ENCODE measurements around the gene ATP4B.

The ATP4B gene

DNA sequence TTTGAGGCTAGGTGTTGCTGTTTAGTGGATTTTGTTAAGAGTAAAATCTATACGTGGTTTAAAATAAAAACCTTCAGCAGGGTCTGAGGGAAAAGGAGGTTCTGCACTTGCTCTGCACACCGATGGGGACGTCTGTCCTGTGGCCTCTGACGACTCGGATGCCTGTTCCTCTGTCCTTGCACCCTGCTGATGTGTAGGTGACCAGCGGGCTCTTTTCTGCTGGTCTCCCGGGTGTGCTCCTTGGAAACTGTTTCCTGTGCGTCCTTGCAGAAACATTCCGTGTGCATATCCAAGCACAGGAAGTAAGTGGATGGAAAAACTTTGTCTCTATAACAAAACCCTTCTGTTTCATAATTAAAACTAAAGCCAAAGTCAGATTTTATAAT lies 3.8 kb downstream of the ATP4B start:
- no peak for TF ChIP-seq JUND (IDR thresholded peaks at IDR 0.05; ENCODE audit: low read depth)
- in situ Hi-C loops (cut with HindIII; ENCODE audit: low pct_unique_long_range_greater_than_20kb, low sequenced_read_pairs) = no loop called here
- DNase-seq (ENCODE audit: low read depth in 1 of 2, low spot score in 1 of 2) = no peak

DNA sequence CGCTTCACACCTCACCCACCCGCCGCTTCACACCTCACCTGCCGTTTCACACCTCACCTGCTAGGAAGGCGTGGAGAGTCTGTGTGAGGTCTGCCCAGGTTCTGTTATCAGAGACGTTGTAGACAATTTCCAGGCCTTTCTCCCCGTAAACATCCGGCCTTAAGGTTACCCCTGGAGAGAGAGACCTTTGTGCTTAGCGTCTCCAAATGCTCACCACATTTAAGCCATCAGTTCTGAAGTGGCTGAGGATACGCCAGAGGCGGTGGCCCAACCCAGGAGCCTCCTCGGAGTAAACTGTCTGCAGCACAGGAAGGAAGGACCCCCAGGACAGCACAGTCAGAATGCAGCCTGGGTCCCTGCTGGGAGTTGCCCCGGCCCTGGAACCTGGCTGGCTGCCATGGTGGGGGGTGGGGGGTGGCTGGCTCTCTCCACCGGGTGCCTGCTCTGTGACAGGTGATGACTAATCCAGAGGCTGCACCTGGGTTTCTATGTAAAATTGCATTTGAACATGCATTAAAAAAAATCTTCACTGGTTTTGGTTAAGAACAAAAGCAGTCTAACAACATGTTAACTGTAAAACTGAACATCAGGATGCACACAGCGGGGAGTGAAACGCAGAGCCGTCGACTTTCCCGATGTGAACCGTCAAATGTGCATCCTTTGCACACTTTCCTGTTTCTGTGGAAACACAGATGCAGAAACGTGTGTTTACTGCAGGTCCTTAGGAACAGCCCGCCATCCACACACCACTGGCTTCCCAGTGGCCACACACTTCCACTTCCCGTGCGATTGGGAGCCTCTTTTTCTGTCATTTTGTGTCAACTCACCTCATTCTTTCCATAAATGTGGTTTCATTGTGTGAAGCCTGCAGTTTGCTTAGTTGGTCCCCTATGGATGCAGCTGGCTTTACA lies 4.5 kb downstream of the ATP4B start:
- in situ Hi-C loops (cut with HindIII; ENCODE audit: low pct_unique_long_range_greater_than_20kb, low sequenced_read_pairs) = no loop called here
- no peak for DNase-seq (ENCODE audit: low read depth in 1 of 2, low spot score in 1 of 2)
- no peak for TF ChIP-seq JUND (IDR thresholded peaks at IDR 0.05; ENCODE audit: low read depth)

DNA sequence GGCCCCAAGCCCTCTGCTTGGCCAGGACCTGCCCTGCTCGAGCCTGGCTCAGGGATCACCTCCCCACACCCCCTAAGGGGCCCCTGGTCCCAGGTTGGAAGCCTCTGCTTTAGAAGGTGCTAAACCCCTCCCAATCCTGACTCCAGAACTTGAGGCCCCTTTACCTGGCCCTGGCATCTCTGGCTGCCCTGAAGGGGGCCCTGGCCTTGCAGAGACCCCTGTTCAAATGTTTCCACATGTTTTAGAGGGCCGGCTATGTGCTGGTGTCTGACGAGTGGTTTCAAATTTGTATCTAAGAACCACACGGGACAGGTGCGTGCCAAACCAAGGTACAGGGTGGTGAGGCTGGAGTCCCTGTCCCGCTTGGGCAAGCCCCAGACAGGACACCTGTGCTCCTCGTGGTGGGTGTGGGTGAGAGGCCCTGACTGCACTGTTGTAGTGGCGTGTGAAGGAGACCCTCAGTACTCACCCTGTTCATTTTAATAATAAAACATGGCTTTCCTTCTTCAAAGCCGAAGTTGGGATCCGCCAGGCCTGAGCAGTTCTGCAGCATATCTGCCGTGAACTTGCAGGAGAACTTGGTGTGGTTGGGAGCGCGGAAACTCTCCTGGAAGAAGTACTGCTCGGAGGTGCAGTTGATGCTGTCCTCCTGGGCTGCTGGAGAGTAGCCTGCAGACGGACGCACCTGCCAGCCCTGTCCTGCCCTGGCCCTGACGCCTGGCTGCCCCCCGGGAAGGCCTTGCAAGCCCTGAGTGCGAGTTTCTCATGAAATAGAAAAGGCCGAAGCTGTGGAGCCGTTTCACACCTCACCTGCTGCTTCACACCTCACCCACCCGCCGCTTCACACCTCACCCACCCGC lies 5.4 kb downstream of the ATP4B start:
- no peak for TF ChIP-seq JUND (IDR thresholded peaks at IDR 0.05; ENCODE audit: low read depth)
- DNase-seq (ENCODE audit: low read depth in 1 of 2, low spot score in 1 of 2) = no peak
- in situ Hi-C loops (cut with HindIII; ENCODE audit: low pct_unique_long_range_greater_than_20kb, low sequenced_read_pairs) = no loop called here

DNA sequence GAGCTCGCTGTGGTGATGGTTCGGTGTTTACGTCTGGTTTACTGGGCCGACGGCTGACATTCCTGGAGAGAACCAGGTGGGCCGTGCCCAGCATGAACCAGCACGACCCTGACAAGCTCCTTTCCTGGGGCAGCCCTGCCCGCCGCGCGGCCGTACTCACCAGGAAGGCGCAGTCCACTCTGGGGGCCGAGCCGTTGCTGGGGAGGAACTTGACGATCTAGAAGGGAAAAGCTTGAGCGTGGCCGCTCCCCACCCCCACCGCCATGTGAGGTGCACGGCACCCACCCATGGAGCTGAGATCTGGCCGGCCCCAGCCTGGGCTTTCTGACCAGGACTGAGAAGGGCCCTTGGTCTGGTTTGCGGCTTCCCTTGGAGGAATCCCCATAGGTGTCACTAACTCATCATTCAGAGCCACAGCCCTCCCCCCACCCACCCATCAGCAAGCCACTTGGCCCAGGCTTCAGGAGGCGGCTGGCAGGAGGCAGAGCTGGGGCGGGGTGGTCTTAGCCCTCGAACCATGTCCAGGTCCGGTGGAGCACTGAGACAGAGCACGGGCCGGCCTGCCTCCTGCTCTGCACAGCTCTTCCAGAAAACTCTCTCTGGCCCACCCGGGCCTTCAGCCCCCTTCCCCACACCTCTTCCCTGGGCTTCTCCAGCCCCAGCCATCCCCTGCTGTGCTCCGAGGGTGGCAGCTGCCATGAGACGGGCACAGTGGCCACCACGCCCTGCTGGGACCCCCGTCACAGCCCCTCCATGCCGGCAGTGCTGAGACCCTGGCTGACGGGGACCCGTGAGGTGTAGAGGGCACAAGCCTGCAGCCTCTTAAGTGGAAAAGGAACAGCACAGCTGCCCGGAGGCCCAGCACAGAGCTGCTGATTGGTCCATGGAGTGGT lies 6.2 kb downstream of the ATP4B start:
- no peak for DNase-seq (ENCODE audit: low read depth in 1 of 2, low spot score in 1 of 2)
- in situ Hi-C loops (cut with HindIII; ENCODE audit: low pct_unique_long_range_greater_than_20kb, low sequenced_read_pairs) = no loop called here
- TF ChIP-seq JUND (IDR thresholded peaks at IDR 0.05; ENCODE audit: low read depth) = no peak

DNA sequence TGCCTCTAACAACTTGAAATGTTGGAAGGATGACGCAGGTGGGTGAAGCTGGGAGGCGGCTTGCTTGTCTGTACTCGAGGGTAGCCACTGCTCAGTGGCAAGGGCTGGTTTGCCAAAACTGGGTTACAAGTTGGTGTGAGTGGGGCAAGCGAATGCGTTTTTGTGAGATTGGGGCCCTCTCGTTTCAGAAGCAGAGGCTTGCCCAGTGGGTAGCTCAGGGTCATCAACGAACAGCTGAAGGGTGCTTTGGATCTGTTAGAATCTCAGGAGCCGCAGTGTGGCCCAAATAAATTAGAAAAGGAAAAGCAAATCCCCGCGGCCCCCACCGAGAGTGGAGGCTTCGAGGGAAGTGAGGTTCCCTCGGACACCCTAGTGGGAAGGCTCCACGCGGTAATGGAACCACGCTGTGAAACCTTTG lies 7.3 kb downstream of the ATP4B start:
- in situ Hi-C loops (cut with HindIII; ENCODE audit: low pct_unique_long_range_greater_than_20kb, low sequenced_read_pairs) = no loop called here
- no peak for DNase-seq (ENCODE audit: low read depth in 1 of 2, low spot score in 1 of 2)
- TF ChIP-seq JUND (IDR thresholded peaks at IDR 0.05; ENCODE audit: low read depth) = no peak

DNA sequence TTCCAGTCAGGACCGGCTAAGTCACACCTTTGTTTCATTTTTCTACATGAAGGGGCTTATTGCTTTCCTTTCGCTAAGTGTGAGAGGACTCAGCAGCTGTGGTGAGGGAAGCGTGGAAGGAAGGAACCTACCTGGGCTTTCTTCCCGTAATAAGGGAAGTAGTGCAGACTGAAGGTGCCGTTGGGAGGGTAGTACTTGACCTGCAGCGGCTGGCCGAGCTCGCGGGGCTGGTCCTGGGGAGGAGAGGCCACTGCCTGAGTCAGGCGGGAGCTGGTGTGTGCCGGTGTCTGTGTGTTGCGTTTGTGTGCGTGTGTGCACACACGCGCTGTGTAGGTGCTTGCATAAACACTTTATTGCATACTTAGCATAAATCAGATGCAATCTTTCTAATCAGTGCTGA lies 7.7 kb downstream of the ATP4B start:
- DNase-seq (ENCODE audit: low read depth in 1 of 2, low spot score in 1 of 2) = no peak
- no peak for TF ChIP-seq JUND (IDR thresholded peaks at IDR 0.05; ENCODE audit: low read depth)
- in situ Hi-C loops (cut with HindIII; ENCODE audit: low pct_unique_long_range_greater_than_20kb, low sequenced_read_pairs) = no loop called here

DNA sequence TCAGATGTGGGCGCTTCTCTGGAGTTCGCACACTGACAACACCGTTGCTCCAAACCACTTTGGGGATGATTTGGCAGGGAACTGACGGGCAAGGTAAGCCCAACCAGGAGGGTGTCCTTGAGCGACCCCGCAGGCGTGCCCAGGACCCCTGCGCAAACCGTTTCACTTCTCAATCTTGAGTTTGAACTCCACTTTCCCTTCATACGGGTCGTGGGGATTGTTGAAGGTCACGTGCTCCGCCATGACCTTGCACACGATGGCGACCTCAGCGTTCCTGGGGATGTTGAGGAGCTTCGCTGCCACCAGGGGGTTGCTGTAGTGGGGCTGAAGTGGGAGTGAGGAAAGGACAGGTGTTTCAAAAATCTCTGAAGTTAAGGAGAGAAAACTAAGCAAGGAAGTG lies 8.8 kb downstream of the ATP4B start:
- in situ Hi-C loops (cut with HindIII; ENCODE audit: low pct_unique_long_range_greater_than_20kb, low sequenced_read_pairs) = no loop called here
- no peak for TF ChIP-seq JUND (IDR thresholded peaks at IDR 0.05; ENCODE audit: low read depth)
- DNase-seq (ENCODE audit: low read depth in 1 of 2, low spot score in 1 of 2) = no peak

DNA sequence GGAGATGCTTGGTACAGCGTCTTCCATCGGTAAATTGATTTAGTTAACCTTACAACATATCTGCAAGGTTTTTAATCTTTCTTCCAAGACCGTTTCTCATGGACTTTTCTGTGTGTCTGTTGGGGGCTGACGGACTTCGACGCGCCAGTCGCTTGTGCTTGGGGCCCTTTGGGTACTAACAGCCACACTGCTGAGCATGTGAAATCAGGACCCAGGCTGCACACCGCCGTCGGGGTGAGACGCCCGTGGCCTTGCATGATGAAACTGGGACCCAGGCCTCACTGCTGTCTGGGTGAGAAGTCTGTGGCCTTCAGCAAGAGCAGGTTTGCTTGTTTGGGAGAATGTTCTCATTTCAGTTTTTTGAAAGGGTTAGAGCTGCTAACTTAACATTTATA lies 9.8 kb downstream of the ATP4B start:
- TF ChIP-seq JUND (IDR thresholded peaks at IDR 0.05; ENCODE audit: low read depth) = no peak
- no peak for DNase-seq (ENCODE audit: low read depth in 1 of 2, low spot score in 1 of 2)
- in situ Hi-C loops (cut with HindIII; ENCODE audit: low pct_unique_long_range_greater_than_20kb, low sequenced_read_pairs) = no loop called here

DNA sequence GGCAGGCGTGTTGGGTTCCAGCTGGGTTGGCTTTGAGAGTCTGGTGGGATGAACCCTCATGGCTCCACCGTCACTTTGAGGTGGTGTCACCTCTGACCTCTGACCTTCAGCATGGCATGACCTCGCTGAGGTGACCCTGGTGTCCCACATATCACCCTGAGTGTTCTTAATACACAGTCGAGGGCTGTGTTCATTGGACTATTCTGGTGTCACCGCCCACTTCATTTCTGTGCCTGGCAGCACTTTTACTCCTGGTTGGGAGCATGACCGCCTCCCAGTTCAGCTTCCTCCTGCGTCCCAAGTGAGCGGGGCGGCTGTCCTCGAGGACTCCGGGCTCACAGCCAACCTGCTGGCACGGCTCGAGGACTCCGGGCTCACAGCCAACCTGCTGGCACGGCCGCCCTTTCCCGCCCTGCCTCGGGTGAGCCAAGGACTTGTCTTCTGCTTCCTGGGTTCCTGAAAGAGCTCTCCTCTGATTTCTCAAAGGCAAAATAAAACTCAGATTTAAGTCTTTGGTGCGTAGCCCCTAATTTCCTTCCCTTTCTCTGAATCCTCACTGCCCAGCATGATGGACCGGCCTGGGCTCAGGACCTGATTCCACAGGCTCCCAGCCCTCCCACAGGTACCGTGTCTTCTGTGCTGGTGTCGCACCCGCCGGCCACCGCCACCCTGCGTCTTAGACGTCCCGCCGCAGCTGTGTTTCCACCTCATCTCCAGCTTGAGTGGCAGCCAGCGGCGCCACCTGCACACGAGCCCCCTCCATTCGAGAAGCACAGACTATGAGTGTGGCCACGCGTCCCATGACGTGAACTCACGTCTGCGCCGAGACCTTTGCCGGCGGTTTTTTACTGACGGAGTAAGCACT lies 10.4 kb downstream of the ATP4B start:
- peak in 1 of 2 experiments; percentile 65 for DNase-seq (ENCODE audit: low read depth in 1 of 2, low spot score in 1 of 2)
- TF ChIP-seq JUND (IDR thresholded peaks at IDR 0.05; ENCODE audit: low read depth) = no peak
- in situ Hi-C loops (cut with HindIII; ENCODE audit: low pct_unique_long_range_greater_than_20kb, low sequenced_read_pairs) = no loop called here

DNA sequence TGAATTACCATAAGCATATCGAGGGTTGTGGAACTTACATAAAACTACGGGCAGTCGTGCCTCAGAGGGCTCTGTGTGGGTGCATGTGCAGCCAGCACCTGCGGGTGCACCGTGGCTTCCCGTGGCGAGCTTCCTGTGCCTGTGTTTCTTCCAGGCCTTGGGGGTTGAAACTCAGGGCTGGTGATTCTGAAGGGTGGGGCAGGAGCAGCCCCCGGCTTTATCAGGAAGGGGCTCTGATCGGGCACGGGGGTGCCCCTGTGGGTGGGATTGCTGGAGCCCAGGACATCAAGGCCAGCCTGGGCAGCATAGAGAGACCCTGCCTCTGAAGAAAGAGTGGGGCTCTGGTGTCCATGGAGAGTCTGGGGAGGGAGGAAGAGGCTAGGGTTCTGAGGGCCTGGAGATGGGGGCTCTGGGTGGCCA lies 11.1 kb downstream of the ATP4B start:
- TF ChIP-seq JUND (IDR thresholded peaks at IDR 0.05; ENCODE audit: low read depth) = no peak
- no peak for DNase-seq (ENCODE audit: low read depth in 1 of 2, low spot score in 1 of 2)
- in situ Hi-C loops (cut with HindIII; ENCODE audit: low pct_unique_long_range_greater_than_20kb, low sequenced_read_pairs) = no loop called here

DNA sequence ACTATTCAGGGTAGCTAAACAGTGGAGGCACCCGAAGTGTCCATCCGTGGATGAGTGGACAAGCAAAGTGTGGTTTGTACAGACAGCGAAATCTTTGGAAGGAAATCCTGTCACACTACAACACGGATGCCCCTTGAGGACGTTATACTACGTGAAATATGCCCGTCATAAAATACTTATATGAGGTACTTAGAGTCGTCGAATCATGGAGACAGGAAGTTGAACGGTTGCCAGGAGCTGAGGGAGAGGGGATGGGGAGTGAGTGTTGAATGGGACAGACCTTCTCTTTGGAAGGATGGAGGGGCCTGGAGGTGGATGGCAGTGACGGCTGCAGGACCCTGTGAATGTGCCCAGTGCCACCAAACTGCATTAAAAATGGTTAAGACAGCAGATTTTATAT lies 11.6 kb downstream of the ATP4B start:
- no peak for DNase-seq (ENCODE audit: low read depth in 1 of 2, low spot score in 1 of 2)
- no peak for TF ChIP-seq JUND (IDR thresholded peaks at IDR 0.05; ENCODE audit: low read depth)
- in situ Hi-C loops (cut with HindIII; ENCODE audit: low pct_unique_long_range_greater_than_20kb, low sequenced_read_pairs) = no loop called here
